ENCODE data around the gene MAEL. TPM values are rescaled to one million over a fixed set of nuclear protein-coding genes. Genes with fewer than 3 reads are reported as not detected.

The MAEL gene
- total and polyA plus RNA-seq, 2 of the 8 experiments (the other 6 are each of a cell fraction or from before 2014, with no cell fraction given), result 0.03 TPM; not detected in 1

DNA sequence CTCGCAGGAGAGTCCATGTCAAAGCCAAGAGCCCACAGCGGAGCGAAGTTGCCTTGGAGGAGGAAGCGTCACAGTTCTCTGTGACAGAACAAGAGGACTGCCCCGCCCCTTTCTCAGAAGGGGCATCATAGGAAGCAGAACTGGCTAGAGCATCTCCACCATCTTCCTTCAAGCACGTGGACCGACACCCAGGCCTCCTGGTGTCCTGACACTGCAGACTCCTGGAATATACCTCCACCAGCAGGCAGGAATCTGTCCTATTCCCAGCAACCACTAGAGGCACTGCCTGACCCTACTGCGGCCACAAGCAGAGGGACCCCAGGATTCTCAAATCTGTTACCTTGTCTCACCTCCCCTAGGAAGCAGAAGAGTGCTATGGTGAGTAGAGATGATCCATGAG, 63.3 kb downstream of the MAEL start:
- Histone ChIP-seq H2BK15ac (ENCODE audit: low read length) (no peak overlapping the region), H3K4me1 (replicated peaks in 1 of 4; ENCODE audit: control insufficient read depth in 3 of 4, insufficient read depth in 4 of 4, low read length in 3 of 4) (no peaks in the 10 kb centered on the region), H3K27me3 (replicated peaks in 1 of 4; ENCODE audit: control insufficient read depth in 3 of 4, extremely low read depth in 1 of 4, insufficient read depth in 3 of 4, low read length in 3 of 4) (no peaks in the 10 kb centered on the region), H3K27ac (ENCODE audit: low read depth, low read length) (no peak overlapping the region), H3K4me2 (ENCODE audit: insufficient read depth in 1 of 2, low read depth in 2 of 2, low read length in 2 of 2) (no peak overlapping the region), H3K18ac (ENCODE audit: extremely low read depth, low read length) (no peak overlapping the region), H2AFZ (ENCODE audit: low read length) (no peak overlapping the region), H2BK20ac (ENCODE audit: low read length) (no peak overlapping the region), H3K23me2 (ENCODE audit: low read depth, low read length) (peaks cover 8% of the 10 kb centered on the region), H2BK5ac (ENCODE audit: low read depth, low read length) (no peak overlapping the region), H3K36me3 (ENCODE audit: control insufficient read depth in 2 of 4, insufficient read depth in 4 of 4, low read length in 3 of 4) (no peaks in the 10 kb centered on the region), H3K56ac (replicated peaks; ENCODE audit: insufficient read length, low read depth, low read length) (no peak overlapping the region), H3K4me3 (ENCODE audit: extremely low read depth in 1 of 4, insufficient read depth in 2 of 4, low read depth in 3 of 4, low read length in 4 of 4) (no peak overlapping the region), H2AK5ac (ENCODE audit: low read depth, low read length) (no peak overlapping the region), H3K14ac (ENCODE audit: insufficient read length) (no peak overlapping the region), H3K23ac (ENCODE audit: insufficient read length) (no peak overlapping the region), H3K4ac (replicated peaks; ENCODE audit: insufficient read length, low read depth, low read length) (no peak overlapping the region), H4K20me1 (replicated peaks in 1 of 2; ENCODE audit: control insufficient read depth in 1 of 2, insufficient read depth in 2 of 2, low read length in 2 of 2) (peaks cover 0 to 7% of the 10 kb centered on the region in 2 experiments), H3K79me1 (ENCODE audit: low read depth, low read length) (no peaks in the 10 kb centered on the region), H3K9me3 (ENCODE audit: insufficient read depth in 2 of 2, low read depth in 1 of 2, low read length in 1 of 2) (no peaks in the 10 kb centered on the region), H4K5ac (ENCODE audit: insufficient read length, low read depth, low read length) (no peak overlapping the region), H3K9ac (replicated peaks in 1 of 4; ENCODE audit: extremely low read depth in 1 of 4, low read depth in 3 of 4, low read length in 3 of 4) (no peak overlapping the region), H4K91ac (replicated peaks; ENCODE audit: insufficient read length, low read length) (no peak overlapping the region), H2BK120ac (replicated peaks; ENCODE audit: low read depth, low read length) (no peak overlapping the region), H4K8ac (ENCODE audit: extremely low read depth, insufficient read depth, low read length) (no peak overlapping the region), H2BK12ac (ENCODE audit: low read depth, low read length) (no peak overlapping the region), H3K79me2 (ENCODE audit: control insufficient read depth in 1 of 2, insufficient read depth in 2 of 2, low read length in 2 of 2) (no peaks in the 10 kb centered on the region)
- POLR2A ChIA-PET (ENCODE audit: partially characterized antibody), result no interaction called here
- FAIRE-seq (no peak), DNase-seq (ENCODE audit: low read depth in 1 of 2, low spot score in 2 of 2) (peak in 1 of 2 experiments; percentile 38)
- CTCF ChIA-PET (ENCODE audit: partially characterized antibody), result interaction anchor here (0.6 to 18.6 kb wide), 20 partner anchors 6 to 408 kb away, joined by 3 to 874 read pairs (median 3); no protein-coding TSS in a partner anchor
- WGBS, 2 experiments (ENCODE audit: extremely low coverage in 1 of 2, insufficient coverage in 1 of 2, insufficient read length in 1 of 2, insufficient replicate concordance in 2 of 2, low coverage in 1 of 2, low lambda C conversion rate in 2 of 2, missing lambda C conversion rate in 1 of 2), result 75% methylated on average over 8 of the region's 8 CpGs; no CpG with 5 or more reads in 1 of the 2 experiments

Measured in H1 (cell line).